Skeletal muscle tissue (tissue), 4 donors: ENCODE data around the gene SEMA3A. TPM values are rescaled to one million over a fixed set of nuclear protein-coding genes. Genes with fewer than 3 reads are reported as not detected.

Experiments
- H3K27ac ChIP-seq: one replicate; pipeline ENCODE4 v1.7.0; 2013; ENCODE audit warnings: mild to moderate bottlenecking, low read depth, low read length, inconsistent platforms
- H3K27me3 ChIP-seq, 3 donors: one replicate each; pipeline ENCODE4 v1.7.0; 2013; ENCODE audit warnings: low read length in 3 of 3; ENCODE audit not compliant: control insufficient read depth in 3 of 3, insufficient read depth in 3 of 3
- H3K36me3 ChIP-seq, 3 donors: one replicate each; pipeline ENCODE4 v1.7.0; 2013; ENCODE audit warnings: low read length in 3 of 3; ENCODE audit not compliant: control insufficient read depth in 3 of 3, insufficient read depth in 3 of 3
- H3K4me1 ChIP-seq, 3 donors: one replicate each; pipeline ENCODE4 v1.7.0; 2013; ENCODE audit warnings: low read length in 3 of 3, mild to moderate bottlenecking in 3 of 3; ENCODE audit not compliant: control insufficient read depth in 3 of 3, insufficient read depth in 3 of 3
- H3K4me3 ChIP-seq, 3 donors: one replicate each; pipeline ENCODE4 v1.7.0; 2013; ENCODE audit warnings: low read length in 3 of 3
- H3K9ac ChIP-seq, 3 donors: one replicate each; pipeline ENCODE4 v1.7.0; 2013; ENCODE audit warnings: low read length in 3 of 3, mild to moderate bottlenecking in 3 of 3, moderate library complexity in 2 of 3, low read depth in 1 of 3
- H3K9me3 ChIP-seq, 3 donors: one replicate each; pipeline ENCODE4 v1.7.0; 2013; ENCODE audit warnings: low read length in 3 of 3; ENCODE audit not compliant: control insufficient read depth in 3 of 3
- total RNA-seq: library from RNA; depleted of rRNA; stranded (reverse); fragments of >200 nt; gene quantifications from one replicate; pipeline ENCODE4 v1.2.3, GENCODE V29; 2014
- donor health status: Osteomylitis.

Gene SEMA3A
- total RNA-seq, 1 donor from 2014 or later, result 24.5 TPM

GRCh38 chr7:84013616-84014240, 180.9 kb downstream of the SEMA3A start:
- Histone ChIP-seq H3K9me3 (no peaks in the 10 kb centered on the region), H3K27me3 (no peaks in the 10 kb centered on the region)

DNA sequence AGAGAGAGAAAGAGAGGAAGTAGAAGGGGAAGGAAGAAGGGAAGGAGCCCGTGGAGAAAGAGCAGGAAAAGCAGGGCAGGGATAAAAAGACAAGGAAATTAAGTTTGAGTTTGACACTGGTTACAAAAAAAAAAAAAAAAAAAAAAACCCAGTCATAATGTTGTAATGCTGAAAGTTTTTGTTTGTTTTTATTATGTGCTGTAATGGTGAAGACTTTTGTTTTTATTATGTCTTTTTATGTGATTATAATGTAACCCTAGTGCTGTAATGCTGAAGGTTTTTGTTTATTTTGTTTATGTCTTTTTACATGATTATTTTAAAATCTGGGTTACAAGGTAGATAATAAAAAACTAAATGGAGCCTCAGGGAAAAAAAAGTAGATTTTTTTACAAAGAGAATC, 184.8 kb downstream of the SEMA3A start:
- Histone ChIP-seq H3K27ac (no peak overlapping the region), H3K27me3 (no peaks in the 10 kb centered on the region), H3K36me3 (no peaks in the 10 kb centered on the region), H3K9me3 (no peaks in the 10 kb centered on the region), H3K4me1 (no peaks in the 10 kb centered on the region), H3K4me3 (no peak overlapping the region), H3K9ac (no peak overlapping the region)

More at GRCh38 chr7:84013616-84014240, 180.9 kb downstream of the SEMA3A start:
- no peaks in the 10 kb centered on the region for H3K36me3 ChIP-seq
- H3K27ac ChIP-seq, result no peak overlapping the region
- H3K4me1 ChIP-seq, result no peaks in the 10 kb centered on the region
- H3K9ac ChIP-seq, result no peak overlapping the region
- no peak overlapping the region for H3K4me3 ChIP-seq

- H3K36me3 ChIP-seq, result no peaks in the 10 kb centered on the region
- H3K4me1 ChIP-seq, result no peaks in the 10 kb centered on the region
- no peak overlapping the region for H3K9ac ChIP-seq
- no peaks in the 10 kb centered on the region for H3K27me3 ChIP-seq
- H3K4me3 ChIP-seq, result no peak overlapping the region
- H3K27ac ChIP-seq, result no peak overlapping the region
- no peaks in the 10 kb centered on the region for H3K9me3 ChIP-seq
Observed at GRCh38 chr7:84009051-84009450, 185.5 kb downstream of the SEMA3A start.

DNA sequence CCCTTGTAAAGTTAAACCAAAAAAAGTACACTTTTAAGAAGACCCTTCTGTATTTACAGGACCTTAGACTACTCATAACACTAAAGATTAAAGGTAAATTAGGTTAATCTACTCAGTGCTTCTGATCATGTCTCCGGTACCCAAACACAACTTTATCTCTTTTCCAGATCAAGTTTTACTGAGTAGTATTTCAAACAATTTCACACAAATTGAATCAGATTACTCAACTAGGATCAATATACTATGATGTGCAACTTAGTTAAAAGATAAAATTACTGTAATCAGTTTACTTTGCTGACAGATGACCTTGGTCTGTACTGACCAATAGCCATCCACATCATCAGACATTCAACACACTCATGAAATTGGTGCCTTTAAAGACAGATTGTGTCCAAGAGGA, 191.4 kb downstream of the SEMA3A start:
- Histone ChIP-seq H3K4me3 (no peak overlapping the region), H3K4me1 (no peaks in the 10 kb centered on the region), H3K9me3 (no peaks in the 10 kb centered on the region), H3K27me3 (no peaks in the 10 kb centered on the region), H3K36me3 (no peaks in the 10 kb centered on the region), H3K27ac (no peak overlapping the region), H3K9ac (no peak overlapping the region)

- H3K9ac ChIP-seq, result no peak overlapping the region
Observed at GRCh38 chr7:84002348-84002747, 192.2 kb downstream of the SEMA3A start.

GRCh38 chr7:83996879-83997278, 197.7 kb downstream of the SEMA3A start:
- Histone ChIP-seq H3K9ac (no peak overlapping the region), H3K9me3 (no peaks in the 10 kb centered on the region), H3K4me1 (no peaks in the 10 kb centered on the region), H3K27me3 (no peaks in the 10 kb centered on the region), H3K27ac (no peak overlapping the region), H3K4me3 (no peak overlapping the region), H3K36me3 (no peaks in the 10 kb centered on the region)

More at GRCh38 chr7:84002348-84002747, 192.2 kb downstream of the SEMA3A start:
- Histone ChIP-seq H3K9me3 (no peaks in the 10 kb centered on the region), H3K27ac (no peak overlapping the region), H3K36me3 (no peaks in the 10 kb centered on the region), H3K4me3 (no peak overlapping the region), H3K4me1 (no peaks in the 10 kb centered on the region), H3K27me3 (no peaks in the 10 kb centered on the region)

- Histone ChIP-seq H3K9ac (no peak overlapping the region), H3K9me3 (no peaks in the 10 kb centered on the region), H3K4me3 (no peak overlapping the region), H3K27ac (no peak overlapping the region), H3K27me3 (no peaks in the 10 kb centered on the region), H3K36me3 (no peaks in the 10 kb centered on the region), H3K4me1 (no peaks in the 10 kb centered on the region)
Observed at GRCh38 chr7:83987764-83988163, 206.8 kb downstream of the SEMA3A start.

DNA sequence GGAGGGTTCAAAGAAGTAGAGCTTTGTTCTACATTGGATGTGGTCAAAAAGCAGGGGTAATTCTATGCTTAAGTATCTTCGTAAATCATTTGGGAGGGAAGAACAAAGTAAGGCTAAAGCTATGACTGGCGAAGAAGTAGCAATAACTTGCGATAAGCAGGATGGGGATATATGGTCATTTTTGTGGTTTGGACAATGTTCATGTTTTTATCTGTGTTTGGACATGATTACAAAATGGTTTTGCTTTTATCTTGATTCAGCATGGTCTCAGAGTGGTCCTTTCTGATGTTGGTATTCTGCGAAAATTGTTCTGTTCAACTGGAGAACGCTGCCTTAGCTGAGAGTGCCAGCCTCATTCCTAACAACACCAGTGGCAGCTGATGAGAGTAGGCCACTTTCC, 208.8 kb downstream of the SEMA3A start:
- Histone ChIP-seq H3K4me3 (no peak overlapping the region), H3K36me3 (no peaks in the 10 kb centered on the region), H3K9ac (no peak overlapping the region), H3K4me1 (no peaks in the 10 kb centered on the region), H3K9me3 (no peaks in the 10 kb centered on the region), H3K27ac (no peak overlapping the region), H3K27me3 (no peaks in the 10 kb centered on the region)

DNA sequence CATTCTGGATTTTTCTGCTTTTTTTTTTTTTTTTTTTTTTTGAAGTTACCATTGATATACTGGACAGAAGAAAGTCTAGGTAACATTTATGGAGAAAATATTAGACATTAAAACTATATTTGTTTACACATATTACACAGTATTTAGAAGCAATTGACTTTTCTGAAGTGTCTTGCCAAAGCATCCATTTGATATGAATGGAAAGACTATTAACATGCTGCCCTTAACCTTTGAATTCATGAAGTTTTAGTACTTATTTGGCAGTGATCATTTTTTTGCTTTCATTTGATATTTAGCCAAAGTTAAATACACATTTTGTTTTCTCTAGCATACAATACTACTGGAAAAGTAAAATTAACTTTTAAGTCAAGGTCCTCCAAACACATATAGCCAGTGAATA, 210.0 kb downstream of the SEMA3A start:
- Histone ChIP-seq H3K9ac (no peak overlapping the region), H3K36me3 (no peaks in the 10 kb centered on the region), H3K27ac (no peak overlapping the region), H3K4me1 (no peaks in the 10 kb centered on the region), H3K4me3 (no peak overlapping the region), H3K27me3 (no peaks in the 10 kb centered on the region), H3K9me3 (no peaks in the 10 kb centered on the region)

DNA sequence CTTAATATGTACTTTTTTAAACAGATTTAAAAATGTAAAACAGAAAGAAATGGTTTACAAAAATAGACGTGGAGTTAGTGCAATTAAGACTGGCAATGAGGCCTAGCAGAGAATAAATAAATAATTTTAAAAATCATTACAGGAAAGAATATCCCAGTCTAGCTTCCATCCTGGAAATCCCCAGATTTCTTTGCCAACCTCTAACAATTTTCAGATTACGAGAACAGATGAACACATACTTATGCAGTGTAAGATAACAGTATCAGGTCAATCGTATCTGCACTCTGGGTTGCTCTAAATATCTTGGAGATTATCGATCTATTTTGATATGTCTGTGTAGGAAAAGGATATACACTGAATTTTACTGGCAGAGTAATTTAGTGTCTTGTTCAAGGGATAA, 210.5 kb downstream of the SEMA3A start:
- Histone ChIP-seq H3K27ac (no peak overlapping the region), H3K36me3 (no peaks in the 10 kb centered on the region), H3K4me1 (no peaks in the 10 kb centered on the region), H3K9me3 (no peaks in the 10 kb centered on the region), H3K27me3 (no peaks in the 10 kb centered on the region), H3K4me3 (no peak overlapping the region), H3K9ac (no peak overlapping the region)
